OCI-LY1 (cell line): Measurements from ENCODE around the gene FLVCR2.

Experiments used
- EZH2 ChIP-seq: fragments of 200-600 bp; sonication (generic), shearing (Covaris generic); IDR thresholded peaks from 2 replicates; pipeline ENCODE4 v1.8.0; 2017; ENCODE audit warnings: borderline replicate concordance, mixed run types, mild to moderate bottlenecking, antibody characterized with exemption, low read length, moderate library complexity, mixed read lengths
- TF ChIP-seq, protein P1 (sequence below): fragments of 200-600 bp; sonication (generic), shearing (Covaris generic); IDR thresholded peaks from 2 replicates; pipeline ENCODE4 v1.5.1; 2017; ENCODE audit warnings: mild to moderate bottlenecking, antibody characterized with exemption, low read length, moderate library complexity, mixed read lengths

DNA sequence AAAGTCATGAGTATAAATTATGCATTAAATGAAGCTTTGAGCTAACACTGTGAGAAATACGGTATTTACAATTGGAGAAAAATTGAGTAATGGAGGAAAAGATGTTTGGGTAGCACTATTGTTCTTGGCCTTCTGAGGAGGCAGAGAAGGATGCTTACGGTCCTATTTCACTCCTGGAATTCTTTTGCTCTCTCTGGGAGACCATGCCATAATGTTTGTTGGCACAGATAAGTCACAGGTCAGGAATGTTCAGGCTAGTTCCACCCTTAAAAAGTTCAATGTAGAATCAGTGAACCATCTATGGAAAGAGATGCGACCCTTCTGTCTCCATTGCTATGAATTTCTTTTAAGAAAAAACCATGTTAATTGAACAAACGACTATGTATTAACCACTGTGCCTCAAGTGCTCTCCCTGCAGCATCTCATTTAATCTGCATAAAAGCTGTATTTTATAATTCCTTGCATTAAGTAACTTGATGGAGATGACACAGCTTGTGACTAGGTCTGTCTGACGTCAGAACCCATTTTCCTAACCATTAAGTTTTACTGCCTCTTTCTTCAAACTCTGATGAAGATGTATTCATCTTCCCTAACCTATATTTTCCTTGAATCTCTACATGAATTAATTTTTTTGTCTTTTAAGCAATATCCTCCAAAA is 46.6 kb upstream of the FLVCR2 start:
- TF ChIP-seq EZH2 = no peak
- TF ChIP-seq, protein P1, sequence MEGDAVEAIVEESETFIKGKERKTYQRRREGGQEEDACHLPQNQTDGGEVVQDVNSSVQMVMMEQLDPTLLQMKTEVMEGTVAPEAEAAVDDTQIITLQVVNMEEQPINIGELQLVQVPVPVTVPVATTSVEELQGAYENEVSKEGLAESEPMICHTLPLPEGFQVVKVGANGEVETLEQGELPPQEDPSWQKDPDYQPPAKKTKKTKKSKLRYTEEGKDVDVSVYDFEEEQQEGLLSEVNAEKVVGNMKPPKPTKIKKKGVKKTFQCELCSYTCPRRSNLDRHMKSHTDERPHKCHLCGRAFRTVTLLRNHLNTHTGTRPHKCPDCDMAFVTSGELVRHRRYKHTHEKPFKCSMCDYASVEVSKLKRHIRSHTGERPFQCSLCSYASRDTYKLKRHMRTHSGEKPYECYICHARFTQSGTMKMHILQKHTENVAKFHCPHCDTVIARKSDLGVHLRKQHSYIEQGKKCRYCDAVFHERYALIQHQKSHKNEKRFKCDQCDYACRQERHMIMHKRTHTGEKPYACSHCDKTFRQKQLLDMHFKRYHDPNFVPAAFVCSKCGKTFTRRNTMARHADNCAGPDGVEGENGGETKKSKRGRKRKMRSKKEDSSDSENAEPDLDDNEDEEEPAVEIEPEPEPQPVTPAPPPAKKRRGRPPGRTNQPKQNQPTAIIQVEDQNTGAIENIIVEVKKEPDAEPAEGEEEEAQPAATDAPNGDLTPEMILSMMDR = no peak
